ENCODE data around the gene IFFO2. TPM values are rescaled to one million over a fixed set of nuclear protein-coding genes. Genes with fewer than 3 reads are reported as not detected.
A peak's percentile ranks its signal among the peaks of the same experiment; 100 is the strongest.

The IFFO2 gene
- total RNA-seq: 10 to 100 TPM; 48.3 to 62.7 TPM

DNA sequence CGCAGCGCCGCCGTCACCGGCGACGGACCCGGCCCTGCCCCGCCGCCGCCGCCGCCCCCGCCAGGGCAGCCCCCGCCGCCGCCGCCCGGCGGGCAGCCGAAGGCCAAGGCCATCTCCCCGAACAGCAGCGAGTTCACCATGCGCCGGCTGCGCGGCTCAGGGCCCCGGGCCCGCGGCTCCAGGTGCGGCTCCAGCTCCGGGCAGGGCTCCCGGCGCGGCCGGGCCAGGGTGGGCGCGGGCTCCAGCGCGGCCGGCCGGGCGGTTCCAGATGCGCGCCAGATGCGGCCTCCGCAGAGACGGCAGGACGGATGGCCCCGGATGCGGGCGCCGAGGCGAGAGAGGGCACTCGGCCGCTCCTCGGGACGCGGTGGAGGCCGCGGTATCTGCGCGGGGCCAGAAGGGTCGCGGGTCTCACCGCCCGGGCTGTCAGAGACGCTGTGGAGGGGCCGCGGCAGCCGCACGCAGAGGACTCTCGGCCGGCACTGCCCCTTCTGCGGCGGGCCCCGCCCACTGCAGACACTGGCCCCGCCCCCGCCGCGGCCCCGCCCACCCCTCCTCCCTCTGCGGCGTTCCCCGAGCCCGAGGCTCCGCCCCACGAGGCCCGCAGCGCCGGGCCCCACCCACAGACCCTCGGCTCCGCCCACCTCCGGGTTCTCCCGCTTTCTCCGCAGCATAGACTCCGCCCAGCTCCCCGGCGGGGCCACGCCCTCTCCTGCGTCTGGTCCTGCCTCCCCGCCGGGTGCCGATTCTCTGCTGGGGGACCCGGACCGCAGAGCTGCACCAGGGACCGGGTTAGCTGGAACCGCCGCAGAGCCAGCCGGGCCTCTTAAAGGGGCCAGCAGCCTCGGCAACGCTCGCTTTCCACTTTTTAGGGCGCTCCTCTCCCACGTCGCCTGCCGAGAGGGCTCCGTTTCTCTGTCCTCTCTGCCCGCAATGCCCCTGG is at the start of gene IFFO2:
Gene IFFO2, minus strand, starts transcription at position 484 of the 943 bp plus-strand sequence. Its CDS starts 344 bp downstream, at position 140.
- POLR2A ChIA-PET: interaction anchor here (0.6 to 4.9 kb wide), 13 partner anchors 9 to 131 kb away, joined by 3 to 41 read pairs (median 3); partner anchors contain the start of gene ALDH4A1
- CTCF ChIA-PET: interaction anchor here (0.6 to 2.6 kb wide), 9 partner anchors 11 to 136 kb away, joined by 3 to 15 read pairs (median 4); no protein-coding TSS in a partner anchor
- H3K9me3 Mint-ChIP-seq (ENCODE audit: low read depth): no peaks in the 10 kb centered on the region
- intact Hi-C loops (cut with DNase I, micrococcal nuclease): loop anchor here (1.0 to 10.0 kb wide), 10 partner anchors 30 to 498 kb away; partner anchors contain the start of genes UBR4 (in 2 of the 2), AKR7A2 (in 1 of the 2), ALDH4A1 (in 1 of the 2) and EMC1 (in 1 of the 2)
- peaks cover 26% of the 10 kb centered on the region for H3K36me3 Mint-ChIP-seq (ENCODE audit: low read depth)
- H3K4me1 Mint-ChIP-seq: peaks cover 46% of the 10 kb centered on the region
- H3K27me3 Mint-ChIP-seq: peaks cover 2% of the 10 kb centered on the region
- ATAC-seq (peak; percentile 76), DNase-seq (peak; percentile 99)
- H3K4me3 Mint-ChIP-seq: peak within 1 kb of the TSS; percentile 86
- peak within 1 kb of the TSS; percentile 78 for H3K27ac Mint-ChIP-seq

DNA sequence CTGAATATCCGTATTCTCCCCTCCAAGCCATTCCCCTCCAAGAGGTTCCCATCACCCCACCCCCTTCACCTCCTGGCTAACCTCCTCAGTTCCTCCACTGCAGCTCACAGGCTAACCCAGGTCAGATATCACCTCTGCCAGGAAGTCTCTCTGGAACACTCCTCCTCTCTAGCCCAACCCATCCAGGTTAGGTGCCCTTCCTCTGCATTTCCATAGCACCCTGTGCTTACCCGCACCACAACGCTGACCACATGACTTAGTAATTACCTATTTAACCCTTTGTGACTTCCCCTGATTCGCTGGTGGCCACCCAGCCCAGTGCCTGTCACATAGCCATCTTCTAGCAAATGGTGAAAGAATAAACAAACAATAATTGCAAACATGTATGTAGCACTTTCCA is 49.5 kb upstream of the IFFO2 start:
- ChIA-PET POLR2A (no interaction called here), CTCF (no interaction called here)
- peaks cover 52% of the 10 kb centered on the region for H3K4me1 Mint-ChIP-seq
- H3K4me3 Mint-ChIP-seq: no peak overlapping the region
- no peak for DNase-seq
- H3K36me3 Mint-ChIP-seq (ENCODE audit: low read depth): peaks cover 12% of the 10 kb centered on the region
- intact Hi-C loops (cut with DNase I, micrococcal nuclease): no loop called here
- peaks cover 10% of the 10 kb centered on the region for H3K9me3 Mint-ChIP-seq (ENCODE audit: low read depth)
- ATAC-seq: no peak
- H3K27me3 Mint-ChIP-seq: peaks cover 8% of the 10 kb centered on the region
- no peak overlapping the region for H3K27ac Mint-ChIP-seq

DNA sequence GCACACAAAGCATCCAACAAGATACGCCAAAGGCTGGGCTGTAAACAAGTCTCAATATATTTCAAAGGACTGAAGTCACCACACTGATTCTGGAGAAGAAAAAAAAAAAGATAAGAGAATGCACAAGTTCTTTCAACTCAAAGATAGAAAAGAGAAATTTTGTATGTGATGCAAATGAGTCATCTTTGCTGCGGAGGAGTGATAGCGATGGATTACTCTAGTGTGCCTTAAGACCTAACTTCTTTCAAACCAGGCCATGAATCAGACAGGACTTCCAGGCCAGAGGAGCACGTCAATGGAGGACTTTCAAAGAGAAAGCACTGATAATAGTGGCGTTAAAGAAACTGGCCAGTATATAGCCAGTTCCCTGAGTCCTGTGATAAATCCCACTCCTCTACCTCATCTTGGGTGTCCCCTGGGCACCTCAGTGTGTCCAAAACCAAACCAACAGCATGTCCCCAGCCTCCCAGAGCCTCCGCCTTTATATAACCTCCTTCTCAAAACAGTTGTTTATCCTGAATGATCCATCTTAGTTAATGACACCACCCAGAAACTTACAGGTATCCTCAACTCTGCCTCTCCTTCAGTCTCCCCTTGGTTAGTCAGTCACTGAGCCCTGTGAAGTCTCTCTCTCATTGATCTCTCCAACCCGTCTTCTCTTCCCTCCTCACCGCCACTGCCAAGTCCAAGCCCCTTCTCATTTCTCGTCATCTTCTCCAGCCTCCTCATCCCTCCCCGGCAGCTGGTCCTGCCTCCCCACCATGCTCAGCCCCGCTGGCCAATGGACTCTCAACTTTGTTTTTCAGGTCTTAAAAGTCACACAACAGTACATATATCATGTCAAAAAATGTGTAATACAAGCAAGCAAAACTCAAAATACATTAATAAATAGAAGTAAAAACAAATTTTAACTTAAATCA is 47.2 kb upstream of the IFFO2 start:
- Mint-ChIP-seq H3K36me3 (ENCODE audit: low read depth) (peaks cover 12% of the 10 kb centered on the region), H3K4me1 (peaks cover 35% of the 10 kb centered on the region), H3K27me3 (peaks cover 8% of the 10 kb centered on the region), H3K4me3 (peak overlapping the region; percentile 33), H3K27ac (peak overlapping the region; percentile 91), H3K9me3 (ENCODE audit: low read depth) (peaks cover 25% of the 10 kb centered on the region)
- intact Hi-C loops (cut with DNase I, micrococcal nuclease): loop anchor here in 1 of 2 experiments (1.0 to 5.0 kb wide), 2 partner anchors 8 to 204 kb away; no protein-coding TSS in a partner anchor
- CTCF ChIA-PET: no interaction called here
- peak; percentile 96 for ATAC-seq
- POLR2A ChIA-PET: no interaction called here
- peak; percentile 58 for DNase-seq

DNA sequence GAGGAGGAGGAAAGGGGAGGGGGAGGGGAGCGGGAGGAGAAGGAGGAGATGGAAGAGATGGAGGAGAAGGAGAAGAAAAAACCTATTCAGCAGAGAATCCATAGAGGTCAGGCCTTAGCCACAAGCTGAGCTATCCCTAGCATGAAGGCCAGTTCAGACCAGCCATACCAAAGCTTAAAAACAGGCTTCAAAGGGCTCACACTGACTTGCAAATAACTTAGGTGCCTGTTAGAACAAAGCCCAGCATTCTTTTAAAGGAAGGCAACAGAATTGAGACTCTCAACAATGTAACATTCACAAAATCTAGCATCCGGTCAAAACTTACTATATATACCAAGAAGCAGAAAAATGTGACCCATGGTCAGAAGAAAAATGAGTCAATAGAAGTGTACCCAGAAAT is 43.6 kb upstream of the IFFO2 start:
- Mint-ChIP-seq H3K9me3 (ENCODE audit: low read depth) (peaks cover 25% of the 10 kb centered on the region), H3K27me3 (peaks cover 2% of the 10 kb centered on the region), H3K4me1 (peaks cover 30% of the 10 kb centered on the region), H3K36me3 (ENCODE audit: low read depth) (peaks cover 12% of the 10 kb centered on the region), H3K4me3 (no peak overlapping the region), H3K27ac (no peak overlapping the region)
- CTCF ChIA-PET: interaction anchor here (0.6 kb wide), 1 partner anchor 10 kb away, joined by 4 read pairs; no protein-coding TSS in a partner anchor
- POLR2A ChIA-PET: no interaction called here
- DNase-seq (no peak), ATAC-seq (no peak)
- intact Hi-C loops (cut with DNase I, micrococcal nuclease): loop anchor here in 1 of 2 experiments (2.0 to 5.0 kb wide), 2 partner anchors 73 to 207 kb away; no protein-coding TSS in a partner anchor

DNA sequence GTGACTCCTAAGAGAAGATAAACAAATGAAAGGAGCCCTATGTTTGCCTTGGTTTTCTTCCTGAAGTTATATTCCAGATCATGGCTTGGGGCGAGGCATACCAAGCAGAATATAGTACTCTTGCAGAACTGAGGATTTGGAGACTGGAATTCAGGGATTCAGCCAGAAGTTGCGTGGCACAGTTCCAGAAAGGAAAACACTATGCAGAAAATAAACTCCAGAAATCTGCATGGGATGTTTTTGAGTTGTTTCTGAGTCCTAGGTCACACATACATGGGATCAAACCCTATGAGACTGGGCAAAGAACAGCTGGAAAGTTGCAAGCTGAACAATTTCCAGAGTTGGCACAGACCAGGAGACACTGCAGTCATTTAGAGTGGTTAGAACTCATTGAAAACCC is 42.9 kb upstream of the IFFO2 start:
- DNase-seq: no peak
- CTCF ChIA-PET: interaction anchor here (0.6 kb wide), 1 partner anchor 11 kb away, joined by 4 read pairs; no protein-coding TSS in a partner anchor
- peaks cover 12% of the 10 kb centered on the region for H3K36me3 Mint-ChIP-seq (ENCODE audit: low read depth)
- POLR2A ChIA-PET: no interaction called here
- peaks cover 30% of the 10 kb centered on the region for H3K4me1 Mint-ChIP-seq
- peaks cover 25% of the 10 kb centered on the region for H3K9me3 Mint-ChIP-seq (ENCODE audit: low read depth)
- intact Hi-C loops (cut with DNase I, micrococcal nuclease): no loop called here
- peaks cover 2% of the 10 kb centered on the region for H3K27me3 Mint-ChIP-seq
- no peak for ATAC-seq
- no peak overlapping the region for H3K4me3 Mint-ChIP-seq
- H3K27ac Mint-ChIP-seq: peak overlapping the region; percentile 58

DNA sequence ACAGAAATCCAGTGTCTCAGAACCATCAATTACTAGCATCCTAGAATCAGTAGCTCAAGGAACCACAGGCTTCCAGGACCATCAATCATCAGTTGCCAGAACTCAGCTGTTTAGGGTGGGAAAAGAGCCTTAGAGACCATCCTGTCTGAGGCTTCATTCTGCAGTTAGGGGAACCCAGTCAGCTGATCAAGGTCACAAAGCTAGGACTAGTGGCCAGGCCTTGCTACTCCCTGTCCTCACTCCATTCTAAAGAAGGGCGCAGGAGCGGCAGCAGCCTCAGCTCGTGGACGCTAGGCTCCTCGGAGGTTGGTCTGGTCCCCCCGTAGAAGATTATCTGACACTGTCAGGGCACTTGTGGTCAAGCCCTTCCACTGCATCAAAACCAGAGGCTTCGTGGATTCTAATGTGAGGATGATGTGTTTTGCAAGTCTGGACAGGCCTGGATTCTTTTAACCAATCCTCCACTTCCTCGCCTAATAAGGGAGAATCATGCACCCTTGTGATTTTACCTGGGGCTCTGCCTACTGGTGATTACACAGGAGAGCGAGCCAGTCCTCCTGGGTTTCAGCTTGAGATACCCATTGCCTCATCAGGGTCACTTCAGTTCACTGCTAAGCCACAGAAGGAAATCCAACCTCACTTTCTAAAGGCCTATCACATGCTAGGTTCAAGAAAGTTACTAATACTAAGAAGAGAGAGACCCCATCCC is 41.7 kb upstream of the IFFO2 start:
- H3K4me1 Mint-ChIP-seq: peaks cover 21% of the 10 kb centered on the region
- intact Hi-C loops (cut with DNase I, micrococcal nuclease): no loop called here

DNA sequence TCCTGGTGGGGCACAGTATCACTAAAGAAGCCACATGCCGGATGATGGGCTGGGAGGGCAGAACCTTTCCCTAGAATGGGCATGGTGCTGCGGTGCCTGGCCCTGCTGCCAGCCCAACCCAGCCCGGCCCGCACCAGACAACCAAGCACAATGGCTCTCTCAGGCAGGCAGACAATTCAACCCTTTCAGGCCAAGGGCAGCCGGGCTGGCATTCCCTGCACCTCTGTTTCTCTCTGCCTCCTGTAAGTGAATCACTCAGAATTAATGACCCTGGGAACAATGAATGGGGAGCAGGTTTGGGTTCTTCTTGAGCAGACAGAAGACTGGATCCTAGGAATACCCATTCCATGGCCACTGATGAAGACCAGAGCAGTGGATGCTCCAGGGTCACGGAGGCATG is 41.0 kb upstream of the IFFO2 start:
- POLR2A ChIA-PET: no interaction called here
- no peak overlapping the region for H3K4me3 Mint-ChIP-seq
- H3K27ac Mint-ChIP-seq: no peak overlapping the region
- DNase-seq: no peak
- peaks cover 9% of the 10 kb centered on the region for H3K36me3 Mint-ChIP-seq (ENCODE audit: low read depth)
- intact Hi-C loops (cut with DNase I, micrococcal nuclease): no loop called here
- H3K27me3 Mint-ChIP-seq: peaks cover 5% of the 10 kb centered on the region
- no peak for ATAC-seq
- CTCF ChIA-PET: interaction anchor here (1.5 kb wide), 1 partner anchor 85 kb away, joined by 3 read pairs; no protein-coding TSS in a partner anchor
- peaks cover 25% of the 10 kb centered on the region for H3K9me3 Mint-ChIP-seq (ENCODE audit: low read depth)
- H3K4me1 Mint-ChIP-seq: peaks cover 16% of the 10 kb centered on the region

More for the DNA sequence above, 41.7 kb upstream of the IFFO2 start:
- peaks cover 25% of the 10 kb centered on the region for H3K9me3 Mint-ChIP-seq (ENCODE audit: low read depth)
- H3K27me3 Mint-ChIP-seq: peaks cover 3% of the 10 kb centered on the region
- ChIA-PET CTCF (interaction anchor here (0.8 to 1.5 kb wide), 2 partner anchors 13 to 86 kb away, joined by 3 to 4 read pairs; no protein-coding TSS in a partner anchor), POLR2A (no interaction called here)
- H3K27ac Mint-ChIP-seq: no peak overlapping the region
- ATAC-seq (no peak), DNase-seq (no peak)
- H3K36me3 Mint-ChIP-seq (ENCODE audit: low read depth): peaks cover 10% of the 10 kb centered on the region
- H3K4me3 Mint-ChIP-seq: no peak overlapping the region

DNA sequence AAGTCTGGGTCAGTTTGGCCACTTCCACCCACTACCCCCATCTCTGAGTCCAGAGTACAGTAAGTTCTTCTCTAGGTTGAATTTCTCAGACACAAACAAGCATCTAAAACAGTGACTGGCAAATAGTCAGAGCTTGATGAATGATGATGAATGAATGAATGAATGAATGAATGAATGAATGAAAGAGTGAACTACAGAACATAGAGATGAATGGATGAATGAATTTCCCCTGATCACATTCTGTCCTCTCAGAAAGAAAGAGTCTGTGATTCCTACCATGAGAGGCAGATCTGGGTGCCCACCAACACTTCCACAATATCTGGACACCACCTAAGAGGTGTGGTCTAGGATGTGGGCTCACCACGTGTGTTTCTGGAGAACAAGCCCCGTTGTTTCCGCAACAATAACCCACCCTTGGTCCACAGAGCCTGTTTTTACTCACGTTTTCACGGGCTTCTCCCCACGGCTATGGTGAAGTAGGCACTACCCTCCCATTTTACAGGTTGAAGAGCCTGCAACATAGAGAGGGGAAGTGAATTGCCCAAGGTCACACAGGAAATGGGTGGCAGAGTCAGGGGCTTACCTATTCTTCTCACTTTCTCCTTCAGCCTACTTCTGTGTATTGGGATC is 40.2 kb upstream of the IFFO2 start:
- ATAC-seq: no peak
- H3K4me3 Mint-ChIP-seq: no peak overlapping the region
- POLR2A ChIA-PET: no interaction called here

DNA sequence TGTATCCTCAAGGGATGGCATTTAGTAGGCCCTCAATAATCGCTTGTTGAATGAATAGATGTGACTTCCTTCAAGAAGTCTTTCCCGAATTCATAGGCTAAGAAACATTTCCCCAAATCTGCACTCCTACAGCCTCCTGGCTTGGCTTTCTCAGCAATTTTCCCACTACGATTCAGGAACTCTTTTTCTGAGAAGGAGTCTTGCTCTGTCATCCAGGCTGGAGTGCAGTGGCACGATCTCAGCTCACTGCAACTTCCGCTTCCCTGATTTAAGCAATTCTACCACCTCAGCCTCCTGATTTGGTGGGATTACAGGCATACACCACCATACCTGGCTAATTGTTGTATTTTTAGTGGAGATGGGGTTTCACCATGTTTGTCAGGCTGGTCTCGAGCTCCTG is 37.9 kb upstream of the IFFO2 start:
- intact Hi-C loops (cut with DNase I, micrococcal nuclease): no loop called here
- H3K36me3 Mint-ChIP-seq (ENCODE audit: low read depth): no peaks in the 10 kb centered on the region
- DNase-seq (no peak), ATAC-seq (no peak)
- peaks cover 1% of the 10 kb centered on the region for H3K9me3 Mint-ChIP-seq (ENCODE audit: low read depth)
- ChIA-PET CTCF (no interaction called here), POLR2A (no interaction called here)
- H3K4me1 Mint-ChIP-seq: no peaks in the 10 kb centered on the region
- H3K27ac Mint-ChIP-seq: no peak overlapping the region
- peaks cover 5% of the 10 kb centered on the region for H3K27me3 Mint-ChIP-seq
- H3K4me3 Mint-ChIP-seq: no peak overlapping the region

More for the DNA sequence above, 40.2 kb upstream of the IFFO2 start:
- Mint-ChIP-seq H3K9me3 (ENCODE audit: low read depth) (peaks cover 22% of the 10 kb centered on the region), H3K4me1 (peaks cover 10% of the 10 kb centered on the region), H3K27ac (no peak overlapping the region), H3K36me3 (ENCODE audit: low read depth) (peaks cover 7% of the 10 kb centered on the region), H3K27me3 (peaks cover 5% of the 10 kb centered on the region)
- peak; percentile 11 for DNase-seq
- CTCF ChIA-PET: no interaction called here
- intact Hi-C loops (cut with DNase I, micrococcal nuclease): no loop called here

DNA sequence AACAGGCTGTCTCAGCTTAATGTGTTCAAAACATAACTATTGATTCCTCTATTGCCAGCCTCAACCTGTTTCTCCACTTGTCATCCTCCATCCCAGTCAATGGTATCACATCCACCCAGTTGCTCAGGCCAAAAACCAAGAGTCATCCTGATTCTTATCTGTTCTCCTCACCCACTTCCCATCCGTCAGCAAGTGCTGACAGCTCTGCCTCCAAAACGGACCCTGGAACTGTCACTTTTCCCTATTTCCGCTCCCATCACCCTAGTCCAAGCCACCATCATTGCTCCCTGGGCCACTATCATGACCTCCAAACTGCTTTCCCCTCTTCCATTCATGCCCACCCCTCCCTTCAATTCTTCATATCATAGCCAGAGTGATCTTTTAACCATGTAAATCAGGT is 36.2 kb upstream of the IFFO2 start:
- Mint-ChIP-seq H3K4me3 (no peak overlapping the region), H3K9me3 (ENCODE audit: low read depth) (no peaks in the 10 kb centered on the region), H3K27me3 (peaks cover 5% of the 10 kb centered on the region), H3K4me1 (no peaks in the 10 kb centered on the region), H3K27ac (no peak overlapping the region), H3K36me3 (ENCODE audit: low read depth) (no peaks in the 10 kb centered on the region)
- ATAC-seq (no peak), DNase-seq (no peak)
- POLR2A ChIA-PET: no interaction called here
- intact Hi-C loops (cut with DNase I, micrococcal nuclease): no loop called here
- CTCF ChIA-PET: no interaction called here

Data from activated CD4-positive, alpha-beta T cell treated with anti-CD3 and anti-CD28 coated beads for 36 hours (primary cell).